ENCODE data around the gene USP32. TPM values are rescaled to one million over a fixed set of nuclear protein-coding genes. Genes with fewer than 3 reads are reported as not detected.
"Not testable (repeated sequence)": the region's sequence is repeated elsewhere in the genome, so short reads cannot be mapped to it uniquely, and the experiment has no call there.

Gene USP32
- total RNA-seq, 1 experiment from 2014 or later: 32.3 TPM

DNA sequence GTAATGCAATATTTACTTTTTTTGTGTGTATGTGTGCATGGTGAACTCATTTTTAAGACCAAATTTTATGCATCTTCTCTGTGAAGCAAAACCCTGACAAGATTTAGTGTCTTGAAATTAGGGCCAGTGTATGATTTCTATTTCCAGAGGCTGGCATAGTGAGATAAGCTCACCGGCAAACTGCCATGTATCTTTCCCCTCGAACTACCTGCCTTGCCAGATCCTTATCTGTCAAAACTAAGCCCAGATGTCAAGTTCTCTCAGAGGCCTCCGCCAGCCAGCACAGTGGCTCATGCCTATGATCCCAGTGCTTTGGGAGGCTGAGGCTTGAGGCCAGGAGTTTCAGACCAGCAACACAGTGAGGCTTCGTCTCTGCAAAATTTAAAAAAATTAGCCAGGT is 10.0 kb downstream of the USP32 start:
- H3K27ac ChIP-seq: no peak overlapping the region
- H3F3A ChIP-seq (ENCODE audit: insufficient read depth, low read depth): no peaks in the 10 kb centered on the region
- DNase-seq: no peak
- H3K27me3 ChIP-seq (ENCODE audit: insufficient read depth, low read depth): no peaks in the 10 kb centered on the region
- H3K4me2 ChIP-seq: no peak overlapping the region
- ChIA-PET CTCF (no interaction called here), POLR2A (ENCODE audit: unreplicated experiment) (no interaction called here)
- H4K20me1 ChIP-seq (ENCODE audit: insufficient read depth): peaks cover 5% of the 10 kb centered on the region
- intact Hi-C loops (cut with micrococcal nuclease; ENCODE audit: unreplicated experiment): no loop called here
- H2AFZ ChIP-seq: no peak overlapping the region
- H3K79me2 ChIP-seq (ENCODE audit: low read depth): peaks cover 57% of the 10 kb centered on the region
- no peak overlapping the region for H3K4me3 ChIP-seq
- no peaks in the 10 kb centered on the region for H3K4me1 ChIP-seq (replicated peaks; ENCODE audit: insufficient read depth)
- no TSS peak for BruUV-seq (replicated peaks)
- TF ChIP-seq, protein P1, sequence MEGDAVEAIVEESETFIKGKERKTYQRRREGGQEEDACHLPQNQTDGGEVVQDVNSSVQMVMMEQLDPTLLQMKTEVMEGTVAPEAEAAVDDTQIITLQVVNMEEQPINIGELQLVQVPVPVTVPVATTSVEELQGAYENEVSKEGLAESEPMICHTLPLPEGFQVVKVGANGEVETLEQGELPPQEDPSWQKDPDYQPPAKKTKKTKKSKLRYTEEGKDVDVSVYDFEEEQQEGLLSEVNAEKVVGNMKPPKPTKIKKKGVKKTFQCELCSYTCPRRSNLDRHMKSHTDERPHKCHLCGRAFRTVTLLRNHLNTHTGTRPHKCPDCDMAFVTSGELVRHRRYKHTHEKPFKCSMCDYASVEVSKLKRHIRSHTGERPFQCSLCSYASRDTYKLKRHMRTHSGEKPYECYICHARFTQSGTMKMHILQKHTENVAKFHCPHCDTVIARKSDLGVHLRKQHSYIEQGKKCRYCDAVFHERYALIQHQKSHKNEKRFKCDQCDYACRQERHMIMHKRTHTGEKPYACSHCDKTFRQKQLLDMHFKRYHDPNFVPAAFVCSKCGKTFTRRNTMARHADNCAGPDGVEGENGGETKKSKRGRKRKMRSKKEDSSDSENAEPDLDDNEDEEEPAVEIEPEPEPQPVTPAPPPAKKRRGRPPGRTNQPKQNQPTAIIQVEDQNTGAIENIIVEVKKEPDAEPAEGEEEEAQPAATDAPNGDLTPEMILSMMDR (conservative IDR thresholded peaks at IDR 0.05): no peak
- no peak for TF ChIP-seq EZH2 (IDR thresholded peaks at IDR 0.05; ENCODE audit: low read depth)
- no peaks in the 10 kb centered on the region for H3K9me3 ChIP-seq (ENCODE audit: insufficient read depth, low read depth)
- H3K9me2 ChIP-seq (ENCODE audit: insufficient read depth): no peaks in the 10 kb centered on the region
- H3K36me3 ChIP-seq (ENCODE audit: low read depth): no peaks in the 10 kb centered on the region

DNA sequence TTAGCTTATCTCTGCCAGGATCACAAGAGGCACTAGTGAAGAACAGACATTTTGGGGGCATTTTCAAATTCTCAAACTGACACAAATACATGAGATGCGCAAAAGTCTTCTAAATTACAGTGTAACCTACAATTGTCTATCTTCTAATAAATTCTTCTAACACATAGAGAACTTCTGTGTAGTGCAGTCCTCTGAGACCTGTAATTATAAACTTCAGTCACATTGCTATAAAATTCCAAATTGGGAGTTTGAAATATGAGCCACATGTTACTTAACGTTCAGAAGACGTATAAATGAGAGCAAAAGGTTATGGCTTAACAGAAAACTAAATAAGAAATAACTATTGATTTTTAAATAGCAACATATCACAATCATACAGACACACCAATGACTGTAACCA is 12.5 kb downstream of the USP32 start:
- CTCF ChIA-PET; BruUV-seq (replicated peaks); intact Hi-C loops (cut with micrococcal nuclease; ENCODE audit: unreplicated experiment); H3K9me3 ChIP-seq (ENCODE audit: insufficient read depth, low read depth); H3K9me2 ChIP-seq (ENCODE audit: insufficient read depth); H3K36me3 ChIP-seq (ENCODE audit: low read depth); H3K4me3 ChIP-seq; H3K27ac ChIP-seq; H3K4me1 ChIP-seq (replicated peaks; ENCODE audit: insufficient read depth); H3K27me3 ChIP-seq (ENCODE audit: insufficient read depth, low read depth); H2AFZ ChIP-seq; POLR2A ChIA-PET (ENCODE audit: unreplicated experiment); H3K4me2 ChIP-seq; H4K20me1 ChIP-seq (ENCODE audit: insufficient read depth); H3F3A ChIP-seq (ENCODE audit: insufficient read depth, low read depth); DNase-seq: not testable (repeated sequence)
- peaks cover 33% of the 10 kb centered on the region for H3K79me2 ChIP-seq (ENCODE audit: low read depth)

DNA sequence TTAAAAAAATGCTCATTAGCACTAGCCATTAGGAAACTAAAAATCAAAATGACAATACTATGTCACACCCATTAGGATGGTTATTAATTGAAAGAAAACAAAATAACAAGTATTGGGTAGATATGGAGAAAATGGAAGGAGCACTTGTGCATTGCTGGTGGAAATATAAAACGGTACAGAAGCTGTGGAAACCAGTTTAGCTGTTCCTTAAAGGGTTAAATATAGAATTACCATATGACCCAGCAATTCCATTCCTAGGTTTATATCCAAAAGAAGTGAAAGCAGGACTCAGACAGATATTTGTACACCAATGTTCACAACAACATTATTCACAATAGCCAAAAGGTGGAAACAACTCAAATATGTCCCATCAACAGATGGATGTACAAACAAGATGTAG is 13.7 kb downstream of the USP32 start:
- Histone ChIP-seq H3F3A (ENCODE audit: insufficient read depth, low read depth) (peaks cover 12% of the 10 kb centered on the region; the same call in 1 of the 2 replicates), H3K79me2 (ENCODE audit: low read depth) (peaks cover 21% of the 10 kb centered on the region)
- H3K4me2 ChIP-seq; POLR2A ChIA-PET (ENCODE audit: unreplicated experiment); H3K4me1 ChIP-seq (replicated peaks; ENCODE audit: insufficient read depth); H3K27me3 ChIP-seq (ENCODE audit: insufficient read depth, low read depth); H2AFZ ChIP-seq; H4K20me1 ChIP-seq (ENCODE audit: insufficient read depth); BruUV-seq (replicated peaks); CTCF ChIA-PET; DNase-seq; intact Hi-C loops (cut with micrococcal nuclease; ENCODE audit: unreplicated experiment); H3K9me3 ChIP-seq (ENCODE audit: insufficient read depth, low read depth); H3K27ac ChIP-seq; H3K9me2 ChIP-seq (ENCODE audit: insufficient read depth); H3K4me3 ChIP-seq; H3K36me3 ChIP-seq (ENCODE audit: low read depth): not testable (repeated sequence)

DNA sequence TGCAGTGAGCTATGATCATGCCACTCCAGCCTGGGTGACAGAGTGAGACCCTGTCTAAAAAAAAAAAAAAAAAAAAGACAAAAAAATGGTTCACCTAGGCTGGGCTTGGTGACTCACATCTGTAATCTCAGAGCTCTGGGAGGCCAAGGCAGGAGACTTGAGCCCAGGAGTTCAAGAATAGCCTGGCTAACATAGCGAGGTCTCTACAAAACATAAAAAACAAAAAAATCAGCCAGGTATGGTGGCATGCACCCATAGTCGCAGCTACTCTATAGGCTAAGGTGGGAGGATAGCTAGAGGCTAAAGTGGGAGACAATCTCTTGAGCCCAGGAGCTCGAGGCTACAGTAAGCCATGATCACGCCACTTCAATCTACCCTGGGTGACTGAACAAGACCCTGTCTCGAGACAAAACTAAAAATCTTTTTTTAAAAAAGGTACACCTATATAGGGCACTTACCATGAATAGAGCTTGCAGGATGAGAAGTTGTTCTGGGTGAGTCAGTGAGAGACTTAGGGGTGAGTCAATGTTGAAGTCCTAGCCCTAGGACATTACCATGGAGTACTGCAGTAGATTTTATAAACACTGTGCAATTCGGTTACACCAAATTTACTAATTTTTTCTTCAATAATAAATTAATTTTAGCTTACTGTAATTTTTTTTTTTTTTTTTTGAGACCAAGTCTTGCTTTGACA is 19.0 kb downstream of the USP32 start:
- Histone ChIP-seq H3K27ac (peak overlapping the region; percentile 28; the same call in 1 of the 2 replicates), H3K36me3 (ENCODE audit: low read depth) (no peaks in the 10 kb centered on the region; the same call in 1 of the 2 replicates), H3K4me3 (no peak overlapping the region), H3K9me3 (ENCODE audit: insufficient read depth, low read depth) (peaks cover 5% of the 10 kb centered on the region; the same call in 1 of the 2 replicates), H3K79me2 (ENCODE audit: low read depth) (peaks cover 42% of the 10 kb centered on the region), H3K9me2 (ENCODE audit: insufficient read depth) (no peaks in the 10 kb centered on the region), H3K27me3 (ENCODE audit: insufficient read depth, low read depth) (no peaks in the 10 kb centered on the region), H3F3A (ENCODE audit: insufficient read depth, low read depth) (peaks cover 21% of the 10 kb centered on the region), H2AFZ (no peak overlapping the region), H4K20me1 (ENCODE audit: insufficient read depth) (no peaks in the 10 kb centered on the region; the same call in 1 of the 2 replicates), H3K4me2 (peak overlapping the region; percentile 40), H3K4me1 (replicated peaks; ENCODE audit: insufficient read depth) (peaks cover 15% of the 10 kb centered on the region)
- no TSS peak for BruUV-seq (replicated peaks)
- POLR2A ChIA-PET (ENCODE audit: unreplicated experiment): no interaction called here
- peak; percentile 11 to 78 for DNase-seq
- intact Hi-C loops (cut with micrococcal nuclease; ENCODE audit: unreplicated experiment): no loop called here
- TF ChIP-seq EZH2 (IDR thresholded peaks at IDR 0.05; ENCODE audit: low read depth): no peak
- TF ChIP-seq, protein P1 (conservative IDR thresholded peaks at IDR 0.05): no peak
- CTCF ChIA-PET: interaction anchor here (0.6 kb wide), 1 partner anchor 55 kb away, joined by 9 read pairs; no protein-coding TSS in a partner anchor
